Neural progenitor cell (in vitro differentiated cells): ENCODE measurements around the gene CCDC102B.

ENCODE experiments used
- EZH2 ChIP-seq: fragments of 200-600 bp; sonication (generic); IDR thresholded peaks from 2 replicates; pipeline ENCODE4 v1.6.1; 2017; ENCODE audit warnings: antibody characterized with exemption, mild to moderate bottlenecking, moderate library complexity
- EZH2phosphoT487 ChIP-seq: fragments of 200-600 bp; sonication (generic); IDR thresholded peaks from 2 replicates; pipeline ENCODE4 v1.6.1; 2017; ENCODE audit warnings: antibody characterized with exemption
- TF ChIP-seq, protein P1 (sequence below): fragments of 200-600 bp; sonication (generic); IDR thresholded peaks from 2 replicates; pipeline ENCODE4 v1.5.1; 2017; ENCODE audit warnings: antibody characterized with exemption, mild to moderate bottlenecking

DNA sequence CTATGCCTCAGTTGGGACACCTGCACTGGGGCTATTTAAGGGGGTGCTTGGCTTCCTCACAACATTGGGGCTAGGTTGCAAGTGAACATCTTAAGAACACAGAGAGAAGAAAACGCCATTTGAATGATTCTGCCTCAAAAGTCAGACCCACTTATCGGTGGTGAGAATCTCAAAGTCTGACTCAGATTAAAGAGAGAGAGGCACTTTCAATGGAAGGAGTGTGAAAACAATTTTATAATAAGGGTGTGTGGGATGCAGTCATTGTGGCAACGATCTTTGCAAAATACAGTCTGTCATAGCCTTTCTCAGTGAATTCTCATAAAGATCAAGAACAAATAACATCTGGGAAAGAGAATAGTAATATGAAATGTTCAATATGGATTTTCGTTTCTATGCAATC, 41.8 kb downstream of the CCDC102B start:
- TF ChIP-seq EZH2phosphoT487 (no peak), EZH2 (no peak)
- TF ChIP-seq, protein P1, sequence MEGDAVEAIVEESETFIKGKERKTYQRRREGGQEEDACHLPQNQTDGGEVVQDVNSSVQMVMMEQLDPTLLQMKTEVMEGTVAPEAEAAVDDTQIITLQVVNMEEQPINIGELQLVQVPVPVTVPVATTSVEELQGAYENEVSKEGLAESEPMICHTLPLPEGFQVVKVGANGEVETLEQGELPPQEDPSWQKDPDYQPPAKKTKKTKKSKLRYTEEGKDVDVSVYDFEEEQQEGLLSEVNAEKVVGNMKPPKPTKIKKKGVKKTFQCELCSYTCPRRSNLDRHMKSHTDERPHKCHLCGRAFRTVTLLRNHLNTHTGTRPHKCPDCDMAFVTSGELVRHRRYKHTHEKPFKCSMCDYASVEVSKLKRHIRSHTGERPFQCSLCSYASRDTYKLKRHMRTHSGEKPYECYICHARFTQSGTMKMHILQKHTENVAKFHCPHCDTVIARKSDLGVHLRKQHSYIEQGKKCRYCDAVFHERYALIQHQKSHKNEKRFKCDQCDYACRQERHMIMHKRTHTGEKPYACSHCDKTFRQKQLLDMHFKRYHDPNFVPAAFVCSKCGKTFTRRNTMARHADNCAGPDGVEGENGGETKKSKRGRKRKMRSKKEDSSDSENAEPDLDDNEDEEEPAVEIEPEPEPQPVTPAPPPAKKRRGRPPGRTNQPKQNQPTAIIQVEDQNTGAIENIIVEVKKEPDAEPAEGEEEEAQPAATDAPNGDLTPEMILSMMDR, result no peak
